NCI-H345 treated with DMSO at 0.1 percent for 48 hours (cell line): ENCODE data around the gene PWWP2B.

Experiments
- DNase-seq: peaks from one replicate; lab custom pipeline; 2025; ENCODE audit not compliant: unreplicated experiment; lab: John Stamatoyannopoulos, UW

PWWP2B gene

GRCh38 chr10:132393695-132394181 is 3.3 kb upstream of the PWWP2B start:
- DNase-seq = no peak

GRCh38 chr10:132394201-132394811 is 2.7 kb upstream of the PWWP2B start:
- no peak for DNase-seq

- DNase-seq = no peak
These were observed 1.9 kb upstream of the PWWP2B start for GRCh38 chr10:132394936-132395703.

- no peak for DNase-seq
These were observed 1.1 kb upstream of the PWWP2B start for GRCh38 chr10:132395704-132396493.

- DNase-seq = no peak
These were observed 435 bp upstream of the PWWP2B start for GRCh38 chr10:132396494-132397035.

GRCh38 chr10:132397671-132398565 is 918 bp downstream of the PWWP2B start:
- DNase-seq = no peak

GRCh38 chr10:132398566-132398991 is 1.6 kb downstream of the PWWP2B start:
- no peak for DNase-seq

- no peak for DNase-seq
These were observed 2.4 kb downstream of the PWWP2B start for GRCh38 chr10:132399117-132400035.

- DNase-seq = no peak
These were observed 3.1 kb downstream of the PWWP2B start for GRCh38 chr10:132400041-132400546.

- no peak for DNase-seq
These were observed 3.6 kb downstream of the PWWP2B start for GRCh38 chr10:132400547-132401151.

GRCh38 chr10:132401401-132402118 is 4.6 kb downstream of the PWWP2B start:
- DNase-seq = no peak

- DNase-seq = no peak
These were observed 5.8 kb downstream of the PWWP2B start for GRCh38 chr10:132402781-132403241.

GRCh38 chr10:132403511-132404168 is 6.6 kb downstream of the PWWP2B start:
- DNase-seq = no peak

GRCh38 chr10:132404169-132404880 is 7.3 kb downstream of the PWWP2B start:
- no peak for DNase-seq

GRCh38 chr10:132404911-132405462 is 8.0 kb downstream of the PWWP2B start:
- DNase-seq = no peak

GRCh38 chr10:132405463-132405991 is 8.5 kb downstream of the PWWP2B start:
- DNase-seq = no peak
